ENCODE results near the gene IGF2R. TPM values are rescaled to one million over a fixed set of nuclear protein-coding genes. Genes with fewer than 3 reads are reported as not detected.

The IGF2R gene
- total RNA-seq, 2 experiments from 2014 or later = 57.4 to 59.8 TPM

DNA sequence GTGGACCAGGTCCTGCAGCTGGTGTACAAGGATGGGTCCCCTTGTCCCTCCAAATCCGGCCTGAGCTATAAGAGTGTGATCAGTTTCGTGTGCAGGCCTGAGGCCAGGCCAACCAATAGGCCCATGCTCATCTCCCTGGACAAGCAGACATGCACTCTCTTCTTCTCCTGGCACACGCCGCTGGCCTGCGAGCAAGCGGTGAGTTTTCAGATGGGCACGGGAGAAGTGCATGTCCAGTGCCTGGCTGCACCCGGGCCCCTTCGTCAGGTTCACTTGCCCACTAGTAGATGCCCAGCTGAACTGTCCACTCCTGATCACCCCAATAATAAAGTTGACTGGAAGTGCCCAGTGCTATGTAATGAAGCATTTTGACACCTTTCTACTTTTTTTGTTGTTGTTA lies 104.4 kb downstream of the IGF2R start:
- ATAC-seq (no peak), DNase-seq (no peak)
- no peak overlapping the region for H3K4me3 Mint-ChIP-seq
- H3K4me1 Mint-ChIP-seq (ENCODE audit: low read depth) = peaks cover 35% of the 10 kb centered on the region
- peaks cover 82% of the 10 kb centered on the region for H3K36me3 Mint-ChIP-seq (ENCODE audit: low read depth)
- ChIA-PET POLR2A (no interaction called here), CTCF (no interaction called here)
- H3K9me3 Mint-ChIP-seq (ENCODE audit: insufficient read depth) = no peaks in the 10 kb centered on the region
- H3K27me3 Mint-ChIP-seq (ENCODE audit: low read depth) = no peaks in the 10 kb centered on the region
- no peak overlapping the region for H3K27ac Mint-ChIP-seq

DNA sequence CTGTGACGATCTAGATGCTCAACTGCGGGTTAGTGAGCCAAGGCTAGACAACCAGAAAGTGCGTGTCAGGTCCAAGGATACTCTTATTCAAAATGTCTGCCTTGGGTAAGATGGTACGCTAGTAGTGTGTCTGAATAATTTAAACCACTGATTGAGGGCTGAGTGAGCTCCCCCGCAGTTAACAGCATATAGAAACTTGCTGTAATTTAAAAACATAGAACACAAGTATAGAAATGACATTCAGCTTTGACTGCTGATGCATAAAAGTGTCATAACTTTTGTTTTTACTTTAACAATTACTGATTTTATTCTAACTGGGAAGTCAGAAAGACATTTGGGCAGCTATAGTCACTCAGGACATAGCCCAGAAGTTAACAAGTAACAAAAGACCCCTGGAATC lies 107.1 kb downstream of the IGF2R start:
- Mint-ChIP-seq H3K9me3 (ENCODE audit: insufficient read depth) (no peaks in the 10 kb centered on the region), H3K4me1 (ENCODE audit: low read depth) (peaks cover 14% of the 10 kb centered on the region), H3K27ac (no peak overlapping the region), H3K36me3 (ENCODE audit: low read depth) (peaks cover 74% of the 10 kb centered on the region), H3K27me3 (ENCODE audit: low read depth) (no peaks in the 10 kb centered on the region), H3K4me3 (no peak overlapping the region)
- DNase-seq (no peak), ATAC-seq (no peak)
- ChIA-PET CTCF (interaction anchor here (1.6 kb wide), 1 partner anchor 12 kb away, joined by 4 read pairs; no protein-coding TSS in a partner anchor), POLR2A (no interaction called here)

- peaks cover 75% of the 10 kb centered on the region for H3K36me3 Mint-ChIP-seq (ENCODE audit: low read depth)
- ChIA-PET POLR2A (interaction anchor here (0.9 kb wide), 1 partner anchor 12 kb away, joined by 3 read pairs; no protein-coding TSS in a partner anchor), CTCF (interaction anchor here (1.6 kb wide), 1 partner anchor 11 kb away, joined by 4 read pairs; no protein-coding TSS in a partner anchor)
- DNase-seq = no peak
- no peak overlapping the region for H3K27ac Mint-ChIP-seq
- H3K27me3 Mint-ChIP-seq (ENCODE audit: low read depth) = no peaks in the 10 kb centered on the region
- H3K4me1 Mint-ChIP-seq (ENCODE audit: low read depth) = peaks cover 7% of the 10 kb centered on the region
- H3K4me3 Mint-ChIP-seq = no peak overlapping the region
- H3K9me3 Mint-ChIP-seq (ENCODE audit: insufficient read depth) = no peaks in the 10 kb centered on the region
- ATAC-seq = no peak
Observed at GRCh38 chr6:160077024-160077423, 108.1 kb downstream of the IGF2R start.

- POLR2A ChIA-PET = interaction anchor here (0.9 kb wide), 1 partner anchor 11 kb away, joined by 3 read pairs; no protein-coding TSS in a partner anchor
- peaks cover 72% of the 10 kb centered on the region for H3K36me3 Mint-ChIP-seq (ENCODE audit: low read depth)
- CTCF ChIA-PET = no interaction called here
- no peak for ATAC-seq
- H3K27ac Mint-ChIP-seq = no peak overlapping the region
- H3K27me3 Mint-ChIP-seq (ENCODE audit: low read depth) = no peaks in the 10 kb centered on the region
- no peak for DNase-seq
- no peaks in the 10 kb centered on the region for H3K9me3 Mint-ChIP-seq (ENCODE audit: insufficient read depth)
- peaks cover 7% of the 10 kb centered on the region for H3K4me1 Mint-ChIP-seq (ENCODE audit: low read depth)
- no peak overlapping the region for H3K4me3 Mint-ChIP-seq
Observed at GRCh38 chr6:160077526-160077925, 108.6 kb downstream of the IGF2R start.

DNA sequence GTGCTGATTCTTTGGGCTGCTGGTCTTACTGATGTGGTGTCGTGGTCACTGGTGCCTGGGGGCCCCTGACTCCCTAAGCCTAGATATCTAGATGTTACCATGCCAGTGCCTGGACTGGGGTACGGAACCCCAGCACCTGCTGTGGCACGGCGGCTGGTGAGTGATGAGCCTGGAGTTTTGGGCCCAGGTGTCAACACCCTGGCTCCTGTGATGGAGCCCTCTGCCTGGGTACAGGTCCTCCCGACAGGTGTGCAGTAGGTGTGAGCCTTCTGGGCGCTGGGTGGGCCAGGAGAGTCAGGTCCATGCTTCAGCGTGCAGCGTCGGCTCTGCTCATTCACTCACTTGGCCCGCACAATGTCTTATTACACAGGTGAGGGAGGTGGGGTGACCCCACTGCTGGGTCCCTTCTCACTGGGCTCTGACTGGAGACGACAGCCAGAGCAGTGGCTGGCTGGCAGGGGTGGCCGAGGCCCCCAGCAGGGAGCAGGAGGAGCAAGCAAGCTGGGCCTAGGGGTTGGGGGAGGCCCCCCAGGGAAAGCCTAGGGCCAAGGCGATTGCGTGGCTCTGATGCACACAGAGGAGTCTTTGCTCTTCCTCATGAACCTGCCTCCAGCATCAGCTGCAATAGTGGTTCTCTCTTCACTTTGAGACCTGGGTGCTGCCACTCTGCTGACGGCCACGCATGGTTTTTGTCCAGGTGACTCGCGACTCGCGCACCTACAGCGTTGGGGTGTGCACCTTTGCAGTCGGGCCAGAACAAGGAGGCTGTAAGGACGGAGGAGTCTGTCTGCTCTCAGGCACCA lies 110.2 kb downstream of the IGF2R start:
- no peaks in the 10 kb centered on the region for H3K9me3 Mint-ChIP-seq (ENCODE audit: insufficient read depth)
- H3K27me3 Mint-ChIP-seq (ENCODE audit: low read depth) = no peaks in the 10 kb centered on the region
- POLR2A ChIA-PET = no interaction called here
- H3K4me1 Mint-ChIP-seq (ENCODE audit: low read depth) = peaks cover 8% of the 10 kb centered on the region
- no peak overlapping the region for H3K27ac Mint-ChIP-seq
- H3K4me3 Mint-ChIP-seq = no peak overlapping the region
- no peak for DNase-seq
- peaks cover 70% of the 10 kb centered on the region for H3K36me3 Mint-ChIP-seq (ENCODE audit: low read depth)
- ATAC-seq = no peak
- CTCF ChIA-PET = no interaction called here

DNA sequence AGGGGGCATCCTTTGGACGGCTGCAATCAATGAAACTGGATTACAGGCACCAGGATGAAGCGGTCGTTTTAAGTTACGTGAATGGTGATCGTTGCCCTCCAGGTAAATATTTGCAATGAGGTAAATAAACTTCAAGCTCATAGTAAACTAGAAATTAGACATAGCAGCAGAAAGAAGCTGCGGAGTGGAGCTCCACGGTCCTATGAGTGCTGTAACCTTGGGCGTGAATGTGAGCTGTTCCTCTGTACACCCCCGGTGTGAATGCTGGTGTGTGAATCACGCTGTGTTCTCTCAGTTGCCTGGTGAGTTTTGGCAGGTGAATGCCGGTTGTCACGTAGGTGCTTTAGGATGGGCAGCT lies 110.8 kb downstream of the IGF2R start:
- ChIA-PET CTCF (no interaction called here), POLR2A (no interaction called here)
- Mint-ChIP-seq H3K4me3 (no peak overlapping the region), H3K4me1 (ENCODE audit: low read depth) (peaks cover 10% of the 10 kb centered on the region), H3K27me3 (ENCODE audit: low read depth) (no peaks in the 10 kb centered on the region), H3K9me3 (ENCODE audit: insufficient read depth) (no peaks in the 10 kb centered on the region), H3K27ac (no peak overlapping the region), H3K36me3 (ENCODE audit: low read depth) (peaks cover 72% of the 10 kb centered on the region)
- no peak for ATAC-seq
- DNase-seq = no peak

DNA sequence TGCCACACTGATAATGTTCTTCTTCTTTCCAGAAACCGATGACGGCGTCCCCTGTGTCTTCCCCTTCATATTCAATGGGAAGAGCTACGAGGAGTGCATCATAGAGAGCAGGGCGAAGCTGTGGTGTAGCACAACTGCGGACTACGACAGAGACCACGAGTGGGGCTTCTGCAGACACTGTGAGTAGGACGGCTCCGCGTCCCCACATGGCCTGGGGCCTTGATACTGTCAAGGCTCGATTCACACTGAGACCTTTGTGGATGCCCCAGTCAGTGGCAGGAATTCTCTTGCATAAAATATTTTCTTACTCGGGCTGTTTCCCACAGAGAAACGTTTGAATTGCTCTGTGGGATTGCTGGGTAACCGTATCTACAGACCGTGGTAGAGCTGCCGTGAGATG lies 111.2 kb downstream of the IGF2R start:
- Mint-ChIP-seq H3K4me3 (no peak overlapping the region), H3K9me3 (ENCODE audit: insufficient read depth) (no peaks in the 10 kb centered on the region), H3K27ac (no peak overlapping the region), H3K4me1 (ENCODE audit: low read depth) (peaks cover 11% of the 10 kb centered on the region), H3K27me3 (ENCODE audit: low read depth) (no peaks in the 10 kb centered on the region), H3K36me3 (ENCODE audit: low read depth) (peaks cover 72% of the 10 kb centered on the region)
- ATAC-seq (no peak), DNase-seq (no peak)
- POLR2A ChIA-PET = no interaction called here
- CTCF ChIA-PET = no interaction called here

- ChIA-PET POLR2A (no interaction called here), CTCF (no interaction called here)
- Mint-ChIP-seq H3K36me3 (ENCODE audit: low read depth) (peaks cover 77% of the 10 kb centered on the region), H3K4me1 (ENCODE audit: low read depth) (peaks cover 24% of the 10 kb centered on the region), H3K27me3 (ENCODE audit: low read depth) (no peaks in the 10 kb centered on the region), H3K27ac (no peak overlapping the region), H3K4me3 (no peak overlapping the region), H3K9me3 (ENCODE audit: insufficient read depth) (no peaks in the 10 kb centered on the region)
- DNase-seq = no peak
- ATAC-seq = no peak
Observed at GRCh38 chr6:160081398-160081797, 112.5 kb downstream of the IGF2R start.

DNA sequence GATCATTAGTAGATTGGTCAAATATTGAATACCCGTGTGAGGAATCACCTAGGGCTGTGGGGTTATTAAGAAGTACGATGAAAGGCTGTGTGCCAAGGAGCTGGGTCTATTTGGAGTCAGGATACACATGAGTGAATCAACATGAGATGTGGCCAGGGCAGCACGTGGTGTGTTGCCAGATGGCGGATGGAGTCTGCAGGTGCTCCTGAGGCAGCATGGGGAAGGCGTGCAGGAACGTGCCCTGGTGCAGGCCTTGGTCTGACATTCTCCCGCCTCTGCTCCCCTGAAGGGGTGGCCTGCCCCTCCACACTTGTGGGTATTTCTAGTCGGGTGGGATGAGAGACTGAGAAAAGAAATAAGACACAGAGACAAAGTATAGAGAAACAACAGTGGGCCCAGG lies 113.7 kb downstream of the IGF2R start:
- Mint-ChIP-seq H3K9me3 (ENCODE audit: insufficient read depth) (no peaks in the 10 kb centered on the region), H3K4me1 (ENCODE audit: low read depth) (peaks cover 24% of the 10 kb centered on the region), H3K36me3 (ENCODE audit: low read depth) (peaks cover 76% of the 10 kb centered on the region), H3K4me3 (no peak overlapping the region), H3K27ac (no peak overlapping the region), H3K27me3 (ENCODE audit: low read depth) (no peaks in the 10 kb centered on the region)
- no peak for ATAC-seq
- no peak for DNase-seq
- ChIA-PET POLR2A (no interaction called here), CTCF (no interaction called here)

DNA sequence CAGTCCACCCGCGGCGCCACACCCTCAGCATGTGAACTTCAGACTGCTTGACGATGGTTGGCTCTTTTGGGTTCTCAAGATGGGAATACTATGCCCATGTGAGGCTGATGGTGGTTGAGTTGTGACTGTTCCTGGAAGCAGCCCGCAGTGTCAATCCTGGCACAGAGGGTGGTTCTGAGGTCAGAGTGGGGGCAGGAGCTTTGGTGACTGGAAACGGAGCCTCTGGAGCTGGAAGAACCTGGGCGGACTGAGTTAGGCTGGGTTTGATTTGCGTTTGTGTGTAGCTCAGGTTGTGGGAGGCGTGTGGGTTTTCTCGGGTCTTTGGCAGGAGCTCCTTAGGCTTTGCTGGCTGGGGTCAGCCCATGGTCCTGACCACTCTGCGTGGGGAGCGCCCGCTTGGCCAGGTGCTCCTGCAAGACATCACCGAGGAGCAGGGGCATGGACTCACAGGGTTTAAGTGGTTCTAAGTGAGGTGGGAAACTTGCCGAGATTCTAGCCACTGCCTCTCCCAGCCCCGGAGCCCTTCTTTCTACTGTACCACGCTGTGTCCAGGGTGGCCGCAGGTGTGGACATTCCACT lies 115.4 kb downstream of the IGF2R start:
- DNase-seq = no peak
- no peaks in the 10 kb centered on the region for H3K9me3 Mint-ChIP-seq (ENCODE audit: insufficient read depth)

GRCh38 chr6:160085226-160085625 lies 116.3 kb downstream of the IGF2R start:
- ChIA-PET CTCF (no interaction called here), POLR2A (no interaction called here)
- Mint-ChIP-seq H3K4me1 (ENCODE audit: low read depth) (peaks cover 17% of the 10 kb centered on the region), H3K27ac (peak overlapping the region; percentile 27), H3K36me3 (ENCODE audit: low read depth) (peaks cover 78% of the 10 kb centered on the region), H3K4me3 (no peak overlapping the region), H3K9me3 (ENCODE audit: insufficient read depth) (no peaks in the 10 kb centered on the region), H3K27me3 (ENCODE audit: low read depth) (no peaks in the 10 kb centered on the region)
- ATAC-seq = no peak
- DNase-seq = no peak

More for the DNA sequence above, 115.4 kb downstream of the IGF2R start:
- ChIA-PET POLR2A (no interaction called here), CTCF (interaction anchor here (0.9 kb wide), 1 partner anchor 116 kb away, joined by 3 read pairs; no protein-coding TSS in a partner anchor)
- peaks cover 77% of the 10 kb centered on the region for H3K36me3 Mint-ChIP-seq (ENCODE audit: low read depth)
- H3K4me1 Mint-ChIP-seq (ENCODE audit: low read depth) = peaks cover 17% of the 10 kb centered on the region
- no peak overlapping the region for H3K27ac Mint-ChIP-seq
- no peak for ATAC-seq
- no peak overlapping the region for H3K4me3 Mint-ChIP-seq
- H3K27me3 Mint-ChIP-seq (ENCODE audit: low read depth) = no peaks in the 10 kb centered on the region

DNA sequence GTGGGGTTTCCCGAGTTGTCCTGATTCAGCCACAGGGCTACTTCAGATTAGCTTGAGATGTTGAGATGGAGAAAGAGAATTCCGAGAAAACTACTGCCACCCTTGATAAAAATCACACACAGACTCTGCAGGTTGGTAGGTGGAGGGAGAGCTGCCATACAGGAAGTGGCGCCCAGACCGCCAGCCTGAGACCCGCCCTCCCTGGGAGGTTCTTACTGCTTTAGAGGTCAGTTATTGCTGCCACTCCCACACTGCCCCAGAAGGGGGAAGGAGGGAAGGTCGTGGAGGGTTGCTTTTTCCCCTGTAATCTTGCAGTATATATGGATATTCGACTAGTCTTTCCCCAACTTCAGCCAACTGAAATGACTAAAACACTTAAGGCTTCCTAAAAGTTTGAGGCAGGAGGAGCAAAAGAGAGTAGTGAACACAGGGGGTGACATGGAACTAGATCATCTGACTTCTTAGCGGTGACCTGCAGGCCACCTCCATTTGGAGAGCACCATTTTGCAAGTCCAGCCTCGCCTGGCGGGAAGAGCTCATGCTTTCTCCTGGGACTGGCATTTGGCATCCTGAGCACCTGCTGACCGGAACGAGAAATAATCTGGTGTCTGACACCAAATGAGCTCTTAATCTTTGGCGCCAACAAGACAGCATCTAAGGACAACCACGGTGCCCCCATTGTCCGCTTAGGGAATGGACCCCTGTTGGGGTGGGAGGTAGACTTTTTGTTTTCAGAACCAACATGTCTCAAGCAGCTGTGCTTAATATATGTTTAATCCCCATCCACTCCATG lies 117.0 kb downstream of the IGF2R start:
- no peaks in the 10 kb centered on the region for H3K27me3 Mint-ChIP-seq (ENCODE audit: low read depth)
- peak overlapping the region; percentile 27 for H3K27ac Mint-ChIP-seq
- DNase-seq = no peak
- ChIA-PET CTCF (no interaction called here), POLR2A (no interaction called here)
- H3K4me3 Mint-ChIP-seq = no peak overlapping the region
- no peak for ATAC-seq
- peaks cover 78% of the 10 kb centered on the region for H3K36me3 Mint-ChIP-seq (ENCODE audit: low read depth)
- H3K4me1 Mint-ChIP-seq (ENCODE audit: low read depth) = peaks cover 17% of the 10 kb centered on the region
- no peaks in the 10 kb centered on the region for H3K9me3 Mint-ChIP-seq (ENCODE audit: insufficient read depth)
